Erythroblast (primary cell): ENCODE measurements around the gene PCDHGB6.

Source experiments
- GATA1 ChIP-seq: IDR thresholded peaks from 2 replicates; pipeline ENCODE4 v1.6.1; 2011; ENCODE audit warnings: low read depth, mild to moderate bottlenecking, control low read depth, low read length, moderate library complexity
- POLR2A ChIP-seq: IDR thresholded peaks from 2 replicates; pipeline ENCODE4 v1.6.1; 2011; ENCODE audit warnings: mild to moderate bottlenecking, low read length

DNA sequence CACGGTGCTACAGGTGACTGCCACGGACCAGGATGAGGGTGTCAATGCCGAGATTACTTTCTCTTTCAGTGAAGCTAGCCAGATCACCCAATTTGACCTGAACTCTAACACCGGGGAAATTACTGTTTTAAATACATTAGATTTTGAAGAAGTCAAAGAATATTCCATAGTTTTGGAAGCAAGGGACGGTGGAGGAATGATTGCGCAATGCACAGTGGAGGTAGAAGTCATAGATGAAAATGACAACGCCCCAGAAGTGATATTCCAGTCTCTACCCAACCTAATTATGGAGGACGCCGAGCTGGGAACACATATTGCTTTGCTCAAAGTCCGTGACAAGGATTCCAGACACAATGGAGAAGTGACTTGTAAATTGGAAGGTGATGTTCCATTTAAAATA, 19.2 kb upstream of the PCDHGB6 start:
- TF ChIP-seq GATA1 (no peak), POLR2A (no peak)
